Middle frontal gyrus (tissue), 1 donor: ENCODE data around the gene AKIP1.

Experiments used
- DNase-seq: peaks from one replicate; pipeline ENCODE4 v3.0.0-alpha.2; 2015; ENCODE audit warnings: low spot score; ENCODE audit errors: extremely low spot score

AKIP1 gene

GRCh38 chr11:8959546-8960166, 48.7 kb downstream of the AKIP1 start:
- DNase-seq, result no peak

GRCh38 chr11:8961401-8961800, 50.4 kb downstream of the AKIP1 start:
- no peak for DNase-seq

DNA sequence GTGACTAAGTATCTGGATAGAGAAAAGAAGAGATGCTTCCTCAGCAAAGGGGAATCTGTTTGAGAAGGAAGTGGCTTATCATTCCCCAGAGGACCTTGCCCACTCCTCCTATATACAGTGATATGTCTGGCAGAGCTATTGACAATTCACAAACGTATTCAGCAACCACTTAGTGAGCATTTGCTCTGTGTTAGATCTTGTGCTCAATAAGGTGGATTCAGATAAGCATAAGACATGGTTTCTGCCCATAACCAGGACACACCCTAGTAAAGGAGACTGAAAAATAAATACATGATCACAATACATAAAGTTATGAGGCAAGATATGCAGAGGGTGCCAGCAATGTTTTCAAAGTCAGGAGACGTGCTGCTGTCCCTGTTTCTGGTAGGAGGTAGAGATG, 51.9 kb downstream of the AKIP1 start:
- no peak for DNase-seq

DNA sequence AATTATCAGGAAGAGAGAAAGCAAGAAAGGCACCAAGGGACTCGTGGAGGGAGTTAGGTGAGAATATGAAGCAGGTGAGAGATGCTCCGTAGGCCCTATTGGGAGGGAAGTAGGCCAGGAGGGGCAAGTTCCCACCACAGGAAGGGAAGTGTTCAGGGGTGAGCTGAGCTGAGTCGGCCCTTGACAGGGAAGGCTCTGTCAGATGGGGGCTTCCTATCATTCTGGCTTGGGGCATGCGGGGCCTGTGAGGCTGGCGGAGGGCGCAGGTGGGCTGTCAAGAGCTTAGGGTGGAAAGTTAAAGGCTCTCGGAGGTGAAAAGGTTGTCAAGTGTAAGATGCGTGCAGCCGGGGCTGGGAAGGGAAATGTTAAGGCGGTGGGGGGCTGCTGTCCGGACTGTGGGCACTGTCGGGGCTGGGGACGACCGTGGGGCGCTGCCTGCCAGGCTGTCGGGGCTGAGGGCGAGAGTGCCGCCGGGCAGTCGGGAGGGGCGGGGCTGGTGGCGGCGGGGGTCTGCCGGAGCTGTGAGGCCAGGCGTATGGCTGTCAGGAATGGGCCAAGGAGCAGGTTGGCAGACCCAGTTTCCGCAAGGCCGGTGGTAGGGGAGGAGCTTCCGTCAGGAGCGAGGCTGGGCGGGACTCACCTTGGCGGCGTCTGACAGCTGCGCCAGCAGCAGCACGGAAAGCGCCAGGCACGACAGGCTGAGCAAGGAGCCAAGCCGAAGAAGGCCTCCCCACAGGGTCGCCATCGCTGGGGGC, 52.8 kb downstream of the AKIP1 start:
- no peak for DNase-seq

DNA sequence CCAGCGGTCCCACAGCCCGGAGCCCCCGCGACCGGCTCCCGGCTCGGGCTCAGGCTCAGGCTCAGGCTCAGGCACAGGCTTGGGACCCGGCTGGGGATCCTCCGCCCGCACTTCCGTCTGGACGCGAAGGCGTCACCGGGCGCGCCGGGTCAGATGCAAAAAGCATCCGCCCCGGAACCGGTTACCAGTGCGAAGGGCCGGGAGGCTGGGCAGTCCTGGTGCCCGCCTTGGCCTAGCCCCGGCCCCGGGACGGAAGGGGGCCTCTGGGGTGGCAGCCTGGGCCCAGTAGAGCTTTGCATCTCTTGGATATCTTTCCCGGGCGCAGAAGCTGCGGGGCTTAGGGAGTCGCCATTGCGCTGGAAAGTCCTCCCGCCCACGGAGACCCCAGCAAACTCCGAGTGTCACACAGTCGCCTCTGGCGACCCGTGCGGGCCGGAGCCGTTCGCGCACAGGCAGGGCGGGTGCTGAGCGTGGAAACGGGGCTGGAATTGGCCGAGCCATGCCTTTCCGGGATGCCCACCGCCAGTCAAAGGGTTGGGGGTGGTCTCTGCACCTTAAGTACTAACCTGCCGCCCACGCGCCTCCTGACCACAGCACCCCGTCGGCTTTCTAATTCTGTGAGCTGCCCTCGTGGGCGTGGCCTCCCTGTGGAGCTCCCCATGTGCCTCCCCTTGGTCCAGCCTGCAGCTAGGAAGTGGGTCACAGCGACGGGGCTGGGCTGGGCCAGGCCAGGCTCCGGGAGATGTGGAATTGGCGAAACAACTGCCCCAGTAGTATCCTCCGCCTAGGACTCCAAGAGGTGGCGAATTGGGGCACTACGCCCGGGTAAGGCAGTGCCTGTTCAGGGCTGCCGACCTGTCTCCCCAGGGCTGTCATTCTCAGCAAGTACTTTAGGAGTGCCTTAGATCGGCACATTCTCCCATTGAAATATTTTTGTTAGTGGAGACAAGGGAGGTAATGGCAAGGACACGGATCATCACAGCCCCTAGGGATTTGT, 53.6 kb downstream of the AKIP1 start, which contains the start of gene TMEM9B:
Gene TMEM9B (minus strand): TSS at position 119 of the 997 bp plus-strand sequence. CDS start 129 bp downstream, outside the sequence.
- peak; percentile 88 for DNase-seq

- DNase-seq, result no peak
These were observed 56.2 kb downstream of the AKIP1 start for GRCh38 chr11:8967184-8967583.
